Measurements from ENCODE around the gene SLCO4A1.
A peak's percentile ranks its signal among the peaks of the same experiment; 100 is the strongest.

SLCO4A1 gene

GRCh38 chr20:62642051-62642665 lies at the start of gene SLCO4A1:
SLCO4A1 (plus strand) TSS chr20:62642503; CDS start chr20:62656455, 13,952 bp downstream.
- peak; percentile 47 for DNase-seq (ENCODE audit: low spot score)

- DNase-seq (ENCODE audit: low spot score) = no peak
Observed at GRCh38 chr20:62592506-62593177, 49.7 kb upstream of the SLCO4A1 start.

GRCh38 chr20:62593616-62594015 lies 48.7 kb upstream of the SLCO4A1 start:
- DNase-seq (ENCODE audit: low spot score) = no peak

- no peak for DNase-seq (ENCODE audit: low spot score)
Observed at GRCh38 chr20:62595069-62595468, 47.2 kb upstream of the SLCO4A1 start.

- peak; percentile 81 for DNase-seq (ENCODE audit: low spot score)
Observed at GRCh38 chr20:62595491-62595890, 46.8 kb upstream of the SLCO4A1 start.

- DNase-seq (ENCODE audit: low spot score) = no peak
Observed at GRCh38 chr20:62596486-62596885, 45.8 kb upstream of the SLCO4A1 start.

GRCh38 chr20:62596921-62597320 lies 45.4 kb upstream of the SLCO4A1 start:
- no peak for DNase-seq (ENCODE audit: low spot score)

GRCh38 chr20:62597416-62598115 lies 44.7 kb upstream of the SLCO4A1 start:
- no peak for DNase-seq (ENCODE audit: low spot score)

- no peak for DNase-seq (ENCODE audit: low spot score)
Observed at GRCh38 chr20:62598761-62599194, 43.5 kb upstream of the SLCO4A1 start.

GRCh38 chr20:62599216-62600110 lies 42.8 kb upstream of the SLCO4A1 start:
- no peak for DNase-seq (ENCODE audit: low spot score)

- no peak for DNase-seq (ENCODE audit: low spot score)
Observed at GRCh38 chr20:62601172-62601571, 41.1 kb upstream of the SLCO4A1 start.

- no peak for DNase-seq (ENCODE audit: low spot score)
Observed at GRCh38 chr20:62601714-62602113, 40.6 kb upstream of the SLCO4A1 start.

GRCh38 chr20:62602550-62602949 lies 39.8 kb upstream of the SLCO4A1 start:
- no peak for DNase-seq (ENCODE audit: low spot score)

GRCh38 chr20:62603021-62603906 lies 39.0 kb upstream of the SLCO4A1 start:
- peak; percentile 86 for DNase-seq (ENCODE audit: low spot score)

GRCh38 chr20:62603907-62604785 lies 38.2 kb upstream of the SLCO4A1 start:
- DNase-seq (ENCODE audit: low spot score) = no peak

- DNase-seq (ENCODE audit: low spot score) = no peak
Observed at GRCh38 chr20:62604796-62605195, 37.5 kb upstream of the SLCO4A1 start.

- DNase-seq (ENCODE audit: low spot score) = no peak
Observed at GRCh38 chr20:62605236-62605943, 36.9 kb upstream of the SLCO4A1 start.

GRCh38 chr20:62606016-62606415 lies 36.3 kb upstream of the SLCO4A1 start:
- no peak for DNase-seq (ENCODE audit: low spot score)

- peak; percentile 73 for DNase-seq (ENCODE audit: low spot score)
Observed at GRCh38 chr20:62606551-62607201, 35.6 kb upstream of the SLCO4A1 start.
